Measurements from ENCODE around the gene FLNA. TPM values are rescaled to one million over a fixed set of nuclear protein-coding genes. Genes with fewer than 3 reads are reported as not detected.

Gene FLNA
- polyA plus RNA-seq, 1 donor from 2014 or later, result 84.9 TPM

GRCh38 chrX:154360155-154360713 is 14.2 kb downstream of the FLNA start:
- Histone ChIP-seq H3K79me2 (replicated peaks; ENCODE audit: insufficient read depth, low read length) (no peaks in the 10 kb centered on the region), H3K4me3 (ENCODE audit: low read length) (no peak overlapping the region), H3K4me2 (ENCODE audit: low read length) (no peak overlapping the region), H2AFZ (ENCODE audit: low read depth, low read length) (no peak overlapping the region), H3K9me3 (ENCODE audit: low read length) (no peaks in the 10 kb centered on the region), H3K36me3 (ENCODE audit: insufficient read depth, low read length) (no peaks in the 10 kb centered on the region), H3F3A (ENCODE audit: insufficient read depth, low read length, poor library complexity, severe bottlenecking) (no peaks in the 10 kb centered on the region), H3K9ac (ENCODE audit: low read length) (no peak overlapping the region), H3K27ac (ENCODE audit: low read length) (no peak overlapping the region), H3K27me3 (ENCODE audit: insufficient read depth, low read depth, low read length) (no peaks in the 10 kb centered on the region), H4K20me1 (ENCODE audit: insufficient read depth) (no peaks in the 10 kb centered on the region), H3K9me2 (ENCODE audit: insufficient read depth, low read length) (no peaks in the 10 kb centered on the region)
- TF ChIP-seq EZH2 (IDR thresholded peaks at IDR 0.05; ENCODE audit: borderline replicate concordance, insufficient read depth, low read length, poor library complexity, severe bottlenecking) (no peak), MXI1 (conservative IDR thresholded peaks at IDR 0.05; ENCODE audit: poor library complexity, severe bottlenecking) (no peak), EP300 (conservative IDR thresholded peaks at IDR 0.05; ENCODE audit: poor library complexity, severe bottlenecking) (no peak), CTCF (IDR thresholded peaks at IDR 0.05; ENCODE audit: poor library complexity, severe bottlenecking) (no peak), RAD21 (conservative IDR thresholded peaks at IDR 0.05) (no peak), TAF1 (IDR thresholded peaks at IDR 0.05; ENCODE audit: low read depth) (no peak), POLR2AphosphoS5 (IDR thresholded peaks at IDR 0.05) (no peak), SMC3 (conservative IDR thresholded peaks at IDR 0.05; ENCODE audit: poor library complexity) (no peak)
- TF ChIP-seq, protein P1, sequence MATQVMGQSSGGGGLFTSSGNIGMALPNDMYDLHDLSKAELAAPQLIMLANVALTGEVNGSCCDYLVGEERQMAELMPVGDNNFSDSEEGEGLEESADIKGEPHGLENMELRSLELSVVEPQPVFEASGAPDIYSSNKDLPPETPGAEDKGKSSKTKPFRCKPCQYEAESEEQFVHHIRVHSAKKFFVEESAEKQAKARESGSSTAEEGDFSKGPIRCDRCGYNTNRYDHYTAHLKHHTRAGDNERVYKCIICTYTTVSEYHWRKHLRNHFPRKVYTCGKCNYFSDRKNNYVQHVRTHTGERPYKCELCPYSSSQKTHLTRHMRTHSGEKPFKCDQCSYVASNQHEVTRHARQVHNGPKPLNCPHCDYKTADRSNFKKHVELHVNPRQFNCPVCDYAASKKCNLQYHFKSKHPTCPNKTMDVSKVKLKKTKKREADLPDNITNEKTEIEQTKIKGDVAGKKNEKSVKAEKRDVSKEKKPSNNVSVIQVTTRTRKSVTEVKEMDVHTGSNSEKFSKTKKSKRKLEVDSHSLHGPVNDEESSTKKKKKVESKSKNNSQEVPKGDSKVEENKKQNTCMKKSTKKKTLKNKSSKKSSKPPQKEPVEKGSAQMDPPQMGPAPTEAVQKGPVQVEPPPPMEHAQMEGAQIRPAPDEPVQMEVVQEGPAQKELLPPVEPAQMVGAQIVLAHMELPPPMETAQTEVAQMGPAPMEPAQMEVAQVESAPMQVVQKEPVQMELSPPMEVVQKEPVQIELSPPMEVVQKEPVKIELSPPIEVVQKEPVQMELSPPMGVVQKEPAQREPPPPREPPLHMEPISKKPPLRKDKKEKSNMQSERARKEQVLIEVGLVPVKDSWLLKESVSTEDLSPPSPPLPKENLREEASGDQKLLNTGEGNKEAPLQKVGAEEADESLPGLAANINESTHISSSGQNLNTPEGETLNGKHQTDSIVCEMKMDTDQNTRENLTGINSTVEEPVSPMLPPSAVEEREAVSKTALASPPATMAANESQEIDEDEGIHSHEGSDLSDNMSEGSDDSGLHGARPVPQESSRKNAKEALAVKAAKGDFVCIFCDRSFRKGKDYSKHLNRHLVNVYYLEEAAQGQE (IDR thresholded peaks at IDR 0.05; ENCODE audit: borderline replicate concordance), result no peak

GRCh38 chrX:154359362-154360154 is 14.9 kb downstream of the FLNA start:
- Histone ChIP-seq H3K27ac (ENCODE audit: low read length) (no peak overlapping the region), H3K9me3 (ENCODE audit: low read length) (no peaks in the 10 kb centered on the region), H3K4me3 (ENCODE audit: low read length) (no peak overlapping the region), H3K9me2 (ENCODE audit: insufficient read depth, low read length) (no peaks in the 10 kb centered on the region), H4K20me1 (ENCODE audit: insufficient read depth) (no peaks in the 10 kb centered on the region), H3K27me3 (ENCODE audit: insufficient read depth, low read depth, low read length) (no peaks in the 10 kb centered on the region), H3K36me3 (ENCODE audit: insufficient read depth, low read length) (no peaks in the 10 kb centered on the region), H3F3A (ENCODE audit: insufficient read depth, low read length, poor library complexity, severe bottlenecking) (no peaks in the 10 kb centered on the region), H3K9ac (ENCODE audit: low read length) (no peak overlapping the region), H3K4me2 (ENCODE audit: low read length) (no peak overlapping the region), H3K79me2 (replicated peaks; ENCODE audit: insufficient read depth, low read length) (no peaks in the 10 kb centered on the region), H2AFZ (ENCODE audit: low read depth, low read length) (no peak overlapping the region)
- TF ChIP-seq EZH2 (IDR thresholded peaks at IDR 0.05; ENCODE audit: borderline replicate concordance, insufficient read depth, low read length, poor library complexity, severe bottlenecking) (no peak), POLR2AphosphoS5 (IDR thresholded peaks at IDR 0.05) (no peak), RAD21 (conservative IDR thresholded peaks at IDR 0.05) (no peak), MXI1 (conservative IDR thresholded peaks at IDR 0.05; ENCODE audit: poor library complexity, severe bottlenecking) (no peak), SMC3 (conservative IDR thresholded peaks at IDR 0.05; ENCODE audit: poor library complexity) (no peak)

Data from neural cell (in vitro differentiated cells).